Stimulated activated CD8-positive, alpha-beta memory T cell treated with anti-CD3 and anti-CD28 coated beads, Interleukin-7, amount 100 ng/mL, for 48 hours (primary cell): ENCODE results near the gene ARHGAP31.

ENCODE experiments used
- DNase-seq, 2 donors: peaks; one replicate each; pipeline ENCODE4 v3.0.0-alpha.2; 2020; ENCODE audit warnings: low read depth in 1 of 2; ENCODE audit errors: extremely low read depth in 1 of 2

The ARHGAP31 gene

GRCh38 chr3:119418641-119419040, 124.5 kb downstream of the ARHGAP31 start:
- DNase-seq, result no peak

DNA sequence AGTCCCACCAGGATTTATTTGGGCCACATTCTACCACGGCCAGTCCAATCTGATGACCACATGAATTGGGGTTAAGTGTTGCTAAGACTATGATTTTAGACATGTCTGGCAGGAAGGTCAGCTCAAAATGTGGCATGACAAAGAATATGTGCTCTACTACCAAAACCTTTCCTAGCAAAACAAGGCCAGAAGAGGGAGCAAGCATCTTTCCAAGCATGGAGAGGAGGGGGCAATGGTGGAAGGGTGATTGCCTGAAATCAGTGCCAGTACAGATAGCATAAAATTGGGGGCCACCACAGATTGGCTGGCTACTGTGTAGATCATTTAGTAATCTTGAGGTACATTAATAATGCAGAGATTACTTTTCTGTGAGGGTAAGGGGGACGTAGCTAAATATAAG, 126.0 kb downstream of the ARHGAP31 start:
- DNase-seq, result no peak

DNA sequence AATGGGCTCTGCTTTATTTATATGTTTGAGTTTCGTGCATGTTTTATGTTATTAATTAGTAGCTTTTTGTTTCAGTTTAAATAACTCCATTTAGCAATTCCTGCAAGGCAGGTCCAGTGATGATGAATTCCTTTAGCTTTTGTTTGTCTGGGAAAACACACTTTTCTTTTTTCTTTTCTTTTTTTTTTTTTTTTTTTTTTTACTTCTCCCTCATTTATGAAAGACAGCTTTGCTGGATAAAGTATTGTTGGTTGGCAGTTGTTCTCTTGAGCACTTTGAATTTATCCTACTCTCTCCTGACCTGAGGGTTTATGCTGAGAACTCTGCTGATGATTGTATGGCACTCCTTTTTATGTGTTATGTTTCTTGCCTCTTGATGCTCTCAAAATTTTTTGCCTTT, 133.5 kb downstream of the ARHGAP31 start:
- no peak for DNase-seq

GRCh38 chr3:119428538-119428937, 134.4 kb downstream of the ARHGAP31 start:
- DNase-seq, result no peak

DNA sequence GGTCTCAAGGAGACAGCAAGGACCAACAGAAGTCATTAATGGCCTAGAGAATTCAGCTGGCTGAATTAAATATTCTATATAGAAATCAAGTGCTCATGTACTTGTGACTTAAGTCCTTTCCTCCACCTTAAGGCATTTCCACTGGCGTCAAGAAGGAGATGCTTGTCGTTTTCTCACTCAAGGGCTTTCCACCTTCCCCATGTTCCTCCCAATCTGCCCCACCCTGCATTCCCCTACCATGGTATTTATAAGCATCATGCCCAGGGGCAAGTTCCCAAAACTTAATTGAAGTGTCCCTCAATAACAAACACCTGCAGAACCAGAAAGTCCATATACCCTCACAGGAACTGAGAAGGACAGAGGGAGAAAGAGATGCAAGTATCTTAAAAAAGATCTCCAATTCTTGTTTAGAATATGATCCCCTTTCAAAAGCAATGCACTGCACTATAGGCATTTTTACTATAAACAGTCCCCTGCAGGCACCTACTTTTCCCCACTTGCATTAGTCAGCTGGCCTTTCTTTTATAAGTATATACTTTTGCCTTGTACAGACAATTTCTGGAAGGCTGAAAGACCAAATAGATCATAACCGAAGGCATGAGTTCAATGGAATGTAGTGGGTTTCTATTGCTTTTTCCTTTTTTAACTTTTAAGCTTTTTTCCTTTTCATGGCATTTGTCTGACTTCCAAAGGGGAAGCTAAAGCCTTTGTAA, 139.6 kb downstream of the ARHGAP31 start:
- DNase-seq, result no peak

- no peak for DNase-seq
Measured at GRCh38 chr3:119434703-119435102, 140.5 kb downstream of the ARHGAP31 start.

DNA sequence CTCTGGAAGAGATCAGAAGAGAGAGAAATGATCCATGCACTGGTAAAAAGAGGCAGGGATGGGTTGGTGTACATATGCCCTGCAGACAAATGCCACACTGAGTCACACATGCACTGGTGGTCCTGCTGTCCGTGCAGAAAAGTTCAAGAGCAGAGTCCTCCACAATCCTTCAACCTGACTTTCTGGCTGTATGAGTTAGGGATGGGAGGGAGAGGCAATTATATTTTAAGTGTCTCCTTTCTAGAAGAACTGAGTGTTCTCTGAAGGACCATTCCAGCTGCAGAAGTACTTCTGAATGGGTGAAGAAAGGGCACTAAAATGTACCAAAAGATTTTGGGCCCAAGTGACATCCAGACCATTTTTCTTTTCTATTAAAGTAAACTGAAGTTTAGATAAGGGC, 142.8 kb downstream of the ARHGAP31 start:
- no peak for DNase-seq

DNA sequence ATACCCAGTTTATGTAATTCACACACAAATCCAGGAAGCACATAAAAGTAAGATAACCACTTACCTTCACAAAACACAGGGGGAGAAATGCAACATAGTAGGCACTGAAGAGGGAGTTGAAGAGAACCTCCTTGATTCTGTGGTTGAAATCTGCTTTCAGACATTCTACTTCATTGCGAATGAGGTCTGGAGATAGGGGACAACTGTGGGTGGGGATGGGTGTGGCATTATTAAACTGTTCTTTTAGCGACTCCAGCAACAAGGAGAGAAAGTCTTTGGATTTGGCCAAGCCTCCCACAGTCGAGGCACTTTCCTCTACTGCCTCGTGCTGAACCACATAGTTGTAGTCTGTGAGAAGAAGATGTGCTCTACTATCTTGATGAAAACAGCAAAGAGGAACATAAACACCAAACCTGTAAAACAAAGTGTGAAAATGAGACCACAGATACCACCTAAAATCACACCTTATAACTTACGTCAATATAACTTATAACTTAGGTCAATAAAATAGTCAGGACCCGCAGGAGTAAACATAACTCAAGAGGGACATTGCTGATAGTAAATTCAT, 143.6 kb downstream of the ARHGAP31 start:
- DNase-seq, result no peak

GRCh38 chr3:119443179-119443578, 149.0 kb downstream of the ARHGAP31 start:
- DNase-seq, result no peak

DNA sequence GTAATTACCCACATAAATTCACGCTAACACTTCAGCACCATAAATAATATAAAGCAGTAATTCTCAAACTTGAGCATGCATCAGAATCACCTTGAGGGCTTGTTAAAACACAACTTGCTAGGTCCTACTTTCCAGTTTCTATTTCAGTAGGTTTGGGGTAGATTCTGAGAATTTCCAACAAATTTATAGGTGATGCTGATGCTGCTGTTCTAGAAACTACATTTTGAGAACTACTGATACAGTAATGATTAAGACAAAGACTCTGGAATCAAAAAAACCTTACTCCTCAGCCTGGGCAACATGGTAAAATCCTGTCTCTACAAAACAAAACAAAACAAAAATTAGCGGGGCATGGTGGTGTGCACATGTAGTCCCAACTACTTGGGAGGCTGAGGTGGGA, 150.4 kb downstream of the ARHGAP31 start:
- no peak for DNase-seq

- no peak for DNase-seq
Measured at GRCh38 chr3:119453822-119454221, 159.6 kb downstream of the ARHGAP31 start.

- DNase-seq, result no peak
Measured at GRCh38 chr3:119456469-119456868, 162.3 kb downstream of the ARHGAP31 start.

GRCh38 chr3:119457246-119457645, 163.1 kb downstream of the ARHGAP31 start:
- DNase-seq, result no peak

GRCh38 chr3:119463171-119464169, 169.3 kb downstream of the ARHGAP31 start, which contains the start of gene TMEM39A:
TMEM39A (minus strand) TSS chr3:119463615; CDS start chr3:119462074, 1,541 bp downstream.
- DNase-seq, result peak; percentile 98

DNA sequence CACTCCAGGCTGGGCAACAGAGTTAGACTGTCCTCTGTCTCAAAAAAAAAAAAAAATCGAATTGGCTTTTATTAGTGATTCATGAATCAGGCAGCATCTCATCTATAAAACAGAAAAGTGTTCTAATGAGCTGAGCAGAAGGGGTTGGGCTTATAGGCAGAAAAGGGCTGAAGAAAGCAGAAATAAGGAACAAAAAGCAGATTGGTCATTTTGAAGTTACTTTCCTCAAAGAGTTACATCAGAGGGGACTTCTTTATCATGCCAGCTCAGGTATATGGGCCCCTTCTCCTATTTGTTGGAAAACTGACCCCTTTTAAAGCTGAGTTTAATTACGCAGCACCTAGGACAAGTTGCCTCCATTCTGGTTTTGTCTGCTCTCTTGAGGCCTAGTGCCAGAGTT, 173.9 kb downstream of the ARHGAP31 start:
- no peak for DNase-seq

- DNase-seq, result no peak
Measured at GRCh38 chr3:119469418-119470189, 175.4 kb downstream of the ARHGAP31 start.
